IMR-90 (cell line): ENCODE measurements around the gene MKX. TPM values are rescaled to one million over a fixed set of nuclear protein-coding genes. Genes with fewer than 3 reads are reported as not detected.

Source experiments
- ATAC-seq: fragments of 200-7000 bp; cut with Tn5 transposase; 2 replicates; pipeline ENCODE4 v1.9.1; 2020; ENCODE audit warnings: low read depth, mild to moderate bottlenecking, moderate library complexity
- BruUV-seq: library from RNA; stranded (reverse); fragments of 400-500 nt; replicated peaks from 2 replicates; lab custom pipeline; 2021; lab: Mats Ljungman, UMichigan
- CTCF ChIA-PET: fragments of 300-600 bp; formaldehyde crosslinking; extraction: SDS; loops from one replicate; lab custom pipeline; 2021; ENCODE audit warnings: antibody characterized with exemption; lab: Yijun Ruan, JAX
- POLR2A ChIA-PET: fragments of 300-600 bp; sonication (Branson Sonifier 250); formaldehyde crosslinking; loops from one replicate; lab custom pipeline; 2022; ENCODE audit warnings: antibody characterized with exemption; ENCODE audit not compliant: unreplicated experiment; lab: Charles Lee
- DNase-seq: peaks from one replicate; pipeline ENCODE4 v3.0.0; 2013
- H2AFZ ChIP-seq: replicated peaks from 2 replicates; pipeline ENCODE3; 2013; ENCODE audit warnings: low read length, mild to moderate bottlenecking; ENCODE audit not compliant: poor library complexity
- H2AK5ac ChIP-seq: 2 replicates; pipeline ENCODE4 v1.6.1; 2013; ENCODE audit warnings: low read depth, low read length, inconsistent platforms
- H2AK9ac ChIP-seq: replicated peaks from 2 replicates; pipeline ENCODE3; 2013; ENCODE audit warnings: mild to moderate bottlenecking, low read depth, low read length, moderate library complexity; ENCODE audit not compliant: poor library complexity
- H2BK120ac ChIP-seq: 2 replicates; pipeline ENCODE4 v1.6.1; 2013; ENCODE audit warnings: low read depth, low read length, inconsistent platforms
- H2BK15ac ChIP-seq: 3 replicates; pipeline ENCODE4 v1.6.1; 2013; ENCODE audit warnings: low read depth, low read length, inconsistent platforms
- H2BK20ac ChIP-seq: 2 replicates; pipeline ENCODE4 v1.6.1; 2013; ENCODE audit warnings: low read depth, mild to moderate bottlenecking, inconsistent platforms, low read length, moderate library complexity
- H2BK5ac ChIP-seq: 2 replicates; pipeline ENCODE4 v1.6.1; 2013; ENCODE audit warnings: mild to moderate bottlenecking, low read depth, low read length, inconsistent platforms; ENCODE audit not compliant: poor library complexity, severe bottlenecking
- H3K14ac ChIP-seq: replicated peaks from 2 replicates; pipeline ENCODE4 v1.6.1; 2013; ENCODE audit warnings: low read depth, low read length, inconsistent platforms
- H3K18ac ChIP-seq: 2 replicates; pipeline ENCODE4 v1.6.1; 2013; ENCODE audit warnings: low read depth, low read length, control low read depth
- H3K23ac ChIP-seq: 2 replicates; pipeline ENCODE4 v1.6.1; 2013; ENCODE audit warnings: low read depth, low read length, inconsistent platforms
- H3K27ac ChIP-seq: 2 replicates; pipeline ENCODE4 v1.5.1; 2013; ENCODE audit warnings: mild to moderate bottlenecking, control low read depth, low read length; ENCODE audit not compliant: insufficient read depth
- H3K27me3 ChIP-seq: 2 replicates; pipeline ENCODE4 v1.6.1; 2013; ENCODE audit warnings: low read length; ENCODE audit not compliant: control insufficient read depth, insufficient read depth
- H3K36me3 ChIP-seq: 2 replicates; pipeline ENCODE4 v1.6.1; 2013; ENCODE audit warnings: low read length, mixed read lengths; ENCODE audit not compliant: control insufficient read depth, insufficient read depth
- H3K4ac ChIP-seq: 2 replicates; pipeline ENCODE4 v1.6.1; 2013; ENCODE audit warnings: low read depth, low read length, inconsistent platforms
- H3K4me1 ChIP-seq: 2 replicates; pipeline ENCODE4 v1.6.1; 2013; ENCODE audit warnings: low read length, mixed read lengths; ENCODE audit not compliant: control insufficient read depth, insufficient read depth
- H3K4me2 ChIP-seq: 2 replicates; pipeline ENCODE4 v1.6.1; 2013; ENCODE audit warnings: low read depth, mild to moderate bottlenecking, control low read depth, low read length, moderate library complexity
- H3K4me3 ChIP-seq: 2 replicates; pipeline ENCODE4 v1.5.1; 2013; ENCODE audit warnings: low read depth, mild to moderate bottlenecking, control low read depth, low read length, moderate library complexity; ENCODE audit not compliant: insufficient read depth
- H3K56ac ChIP-seq: 2 replicates; pipeline ENCODE4 v1.6.1; 2013; ENCODE audit warnings: low read length, inconsistent platforms; ENCODE audit not compliant: insufficient read depth; ENCODE audit errors: extremely low read depth
- H3K79me1 ChIP-seq, 2 experiments: 2 replicates each; pipeline ENCODE4 v1.6.1; 2013; ENCODE audit warnings: low read length in 2 of 2, inconsistent platforms in 1 of 2, low read depth in 1 of 2
- H3K9ac ChIP-seq: 2 replicates; pipeline ENCODE4 v1.6.1; 2013; ENCODE audit warnings: low read depth, low read length, control low read depth
- H3K9me1 ChIP-seq: 2 replicates; pipeline ENCODE4 v1.6.1; 2013; ENCODE audit warnings: low read length, inconsistent platforms; ENCODE audit not compliant: insufficient read depth
- H3K9me3 ChIP-seq: 2 replicates; pipeline ENCODE4 v1.6.1; 2013; ENCODE audit warnings: low read length; ENCODE audit not compliant: control insufficient read depth, insufficient read depth
- H4K20me1 ChIP-seq: 2 replicates; pipeline ENCODE4 v1.6.1; 2013; ENCODE audit warnings: low read length, inconsistent platforms; ENCODE audit not compliant: insufficient read depth
- H4K5ac ChIP-seq: 2 replicates; pipeline ENCODE4 v1.6.1; 2013; ENCODE audit warnings: mild to moderate bottlenecking, low read depth, low read length, control low read depth
- H4K8ac ChIP-seq, 2 experiments: 2 replicates each; pipeline ENCODE4 v1.6.1; 2013; ENCODE audit warnings: low read depth in 2 of 2, low read length in 2 of 2, control low read depth in 1 of 2, inconsistent platforms in 1 of 2
- H4K91ac ChIP-seq: 2 replicates; pipeline ENCODE4 v1.6.1; 2013; ENCODE audit warnings: low read depth, low read length, inconsistent platforms; ENCODE audit not compliant: insufficient read depth
- BHLHE40 ChIP-seq: fragments of 150-350 bp; IDR thresholded peaks from 2 replicates; pipeline ENCODE4 v1.6.1; 2016; ENCODE audit warnings: mild to moderate bottlenecking, low read depth, low read length
- CTCF ChIP-seq: conservative IDR thresholded peaks from 2 replicates; pipeline ENCODE4 v1.5.1; 2012; ENCODE audit warnings: mild to moderate bottlenecking, low read depth, low read length, improper control_type of control experiment
- FOS ChIP-seq: fragments of 150-350 bp; IDR thresholded peaks from 2 replicates; pipeline ENCODE4 v1.6.1; 2016; ENCODE audit warnings: low read depth, low read length
- MAFK ChIP-seq: IDR thresholded peaks from 2 replicates; pipeline ENCODE4 v1.6.1; 2012; ENCODE audit warnings: low read depth, low read length, improper control_type of control experiment
- MXI1 ChIP-seq: IDR thresholded peaks from 2 replicates; pipeline ENCODE4 v1.6.1; 2012; ENCODE audit warnings: low read depth, mild to moderate bottlenecking, low read length, moderate library complexity, borderline replicate concordance
- NFE2L2 ChIP-seq: fragments of 150-350 bp; IDR thresholded peaks from 2 replicates; pipeline ENCODE4 v1.6.1; 2016; ENCODE audit warnings: low read depth, mild to moderate bottlenecking, low read length
- POLR2A ChIP-seq: IDR thresholded peaks from 2 replicates; pipeline ENCODE4 v1.6.1; 2012; ENCODE audit warnings: mild to moderate bottlenecking, low read depth, low read length
- RAD21 ChIP-seq: IDR thresholded peaks from 2 replicates; pipeline ENCODE4 v1.6.1; 2012; ENCODE audit warnings: low read length, improper control_type of control experiment
- RCOR1 ChIP-seq: IDR thresholded peaks from 2 replicates; pipeline ENCODE4 v1.6.1; 2012; ENCODE audit warnings: mild to moderate bottlenecking, low read length, improper control_type of control experiment; ENCODE audit not compliant: insufficient replicate concordance
- RFX5 ChIP-seq: IDR thresholded peaks from 2 replicates; pipeline ENCODE4 v1.8.0; 2012; ENCODE audit warnings: low read depth, mild to moderate bottlenecking, low read length, moderate library complexity
- SMC3 ChIP-seq: fragments of 150-350 bp; IDR thresholded peaks from 2 replicates; pipeline ENCODE4 v1.6.1; 2016; ENCODE audit warnings: low read depth, mild to moderate bottlenecking, antibody characterized with exemption, low read length, moderate library complexity
- USF2 ChIP-seq: fragments of 150-350 bp; IDR thresholded peaks from 2 replicates; pipeline ENCODE4 v1.6.1; 2017; ENCODE audit warnings: mild to moderate bottlenecking, antibody characterized with exemption, low read length, low read depth
- WGBS, 2 experiments: methylation state at CpG; one replicate each; pipeline versions ENCODE4 v1.1.5 to v1.1.7; 2013; ENCODE audit warnings: missing lambda C conversion rate in 2 of 2; ENCODE audit not compliant: insufficient read length in 1 of 2; ENCODE audit errors: extremely low coverage in 2 of 2; 5-methylcytosine and 5-hydroxymethylcytosine counted together
- dilution Hi-C: fragments of 300-500 bp; cut with HindIII; formaldehyde crosslinking; loops from one replicate; pipeline ENCODE4 v1.14.3; 2018; ENCODE audit warnings: low sequenced_read_pairs; ENCODE audit not compliant: unreplicated experiment
- in situ Hi-C: fragments of 300-500 bp; cut with MboI; formaldehyde crosslinking; loops from 3 replicates; pipeline ENCODE4 v1.14.3; 2019; ENCODE audit warnings: low sequenced_read_pairs, inconsistent platforms, mixed read lengths
- intact Hi-C: fragments of 100-400 bp; cut with micrococcal nuclease; formaldehyde crosslinking; loops from 2 replicates; pipeline ENCODE4 v1.10.0; 2022
- polyA plus RNA-seq, 3 experiments: library from polyadenylated mRNA; depleted of rRNA; stranded (reverse); fragments of >200 nt; gene quantifications; 2 replicates each; pipeline ENCODE4 v1.2.3, GENCODE V29; 2012; ENCODE audit warnings: low replicate concordance in 1 of 3
- total RNA-seq: library from RNA; depleted of rRNA; stranded (reverse); fragments of >200 nt; gene quantifications from 2 replicates; pipeline ENCODE4 v1.2.3, GENCODE V29; 2012
- TF ChIP-seq, protein P1 (sequence below): fragments of 150-350 bp; IDR thresholded peaks from 2 replicates; pipeline ENCODE4 v1.6.1; 2016; ENCODE audit warnings: low read depth, mild to moderate bottlenecking, low read length, moderate library complexity, borderline replicate concordance

Gene MKX
- total and polyA plus RNA-seq, 2 of the 4 experiments (the other 2 are of a cell fraction): 0.10 to 0.36 TPM

DNA sequence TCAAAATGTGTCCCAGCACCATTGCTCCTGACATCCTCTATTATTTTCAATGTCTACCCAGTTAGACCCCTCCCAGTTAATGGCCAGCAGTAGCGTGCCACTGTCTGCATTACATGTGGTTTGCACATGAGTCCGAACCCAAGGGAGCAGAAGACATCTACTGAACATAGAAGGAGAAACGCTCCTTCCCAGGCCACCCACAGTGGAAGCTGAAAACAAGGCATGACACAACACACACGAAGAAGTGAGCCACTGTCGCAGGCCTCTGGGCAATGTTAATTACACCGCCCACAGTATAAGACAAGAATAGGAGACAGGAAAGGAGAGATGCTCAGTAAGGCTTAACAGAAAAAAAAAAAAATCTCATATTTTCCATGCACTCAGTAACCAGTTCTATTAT is 50.5 kb downstream of the MKX start:
- H3K4ac ChIP-seq: peak overlapping the region; percentile 40
- DNase-seq (no peak), ATAC-seq (no peak)
- H2BK120ac ChIP-seq: peak overlapping the region; percentile 53
- peak overlapping the region in 1 of 2 experiments; percentile 35; a peak in 2 of 4 replicates for H4K8ac ChIP-seq
- H3K9me1 ChIP-seq: peaks cover 9% of the 10 kb centered on the region; the same call in 1 of the 2 replicates
- peaks cover 3% of the 10 kb centered on the region; the same call in 1 of the 2 replicates for H3K4me1 ChIP-seq
- no CpG with 5 or more reads among the region's 6 CpGs for WGBS, 2 experiments
- peak overlapping the region; percentile 42; the same call in 1 of the 2 replicates for H3K18ac ChIP-seq
- no peaks in the 10 kb centered on the region for H3K36me3 ChIP-seq
- H3K14ac ChIP-seq: no peak overlapping the region
- H2AK9ac ChIP-seq: no peak overlapping the region
- ChIA-PET POLR2A (interaction anchor here (0.7 kb wide), 1 partner anchor 223 kb away, joined by 4 read pairs; no protein-coding TSS in a partner anchor), CTCF (interaction anchor here (0.5 to 1.0 kb wide), 3 partner anchors 25 to 1823 kb away, joined by 3 read pairs; no protein-coding TSS in a partner anchor)
- in situ Hi-C loops: no loop called here
- no peak overlapping the region for H3K56ac ChIP-seq
- no peak overlapping the region for H4K5ac ChIP-seq
- no peak for TF ChIP-seq RCOR1
- no peak for TF ChIP-seq MAFK
- no peak for TF ChIP-seq RFX5
- TF ChIP-seq RAD21: no peak
- TF ChIP-seq CTCF: no peak
- TF ChIP-seq POLR2A: no peak
- TF ChIP-seq FOS: no peak
- no peak for TF ChIP-seq MXI1
- TF ChIP-seq BHLHE40: no peak
- TF ChIP-seq NFE2L2: no peak
- TF ChIP-seq, protein P1, sequence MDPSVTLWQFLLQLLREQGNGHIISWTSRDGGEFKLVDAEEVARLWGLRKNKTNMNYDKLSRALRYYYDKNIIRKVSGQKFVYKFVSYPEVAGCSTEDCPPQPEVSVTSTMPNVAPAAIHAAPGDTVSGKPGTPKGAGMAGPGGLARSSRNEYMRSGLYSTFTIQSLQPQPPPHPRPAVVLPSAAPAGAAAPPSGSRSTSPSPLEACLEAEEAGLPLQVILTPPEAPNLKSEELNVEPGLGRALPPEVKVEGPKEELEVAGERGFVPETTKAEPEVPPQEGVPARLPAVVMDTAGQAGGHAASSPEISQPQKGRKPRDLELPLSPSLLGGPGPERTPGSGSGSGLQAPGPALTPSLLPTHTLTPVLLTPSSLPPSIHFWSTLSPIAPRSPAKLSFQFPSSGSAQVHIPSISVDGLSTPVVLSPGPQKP: no peak
- TF ChIP-seq USF2: no peak
- no peak for TF ChIP-seq SMC3
- peak overlapping the region; percentile 22; the same call in 1 of the 2 replicates for H2BK20ac ChIP-seq
- no peak overlapping the region for H4K91ac ChIP-seq
- no peak overlapping the region for H2BK5ac ChIP-seq
- no peak overlapping the region for H3K9ac ChIP-seq
- intact Hi-C loops: no loop called here
- BruUV-seq: no TSS peak
- H3K23ac ChIP-seq: 0 out of 2 replicates have a peak overlapping the region, but pooled peaks have one; percentile 15
- H3K27me3 ChIP-seq: no peaks in the 10 kb centered on the region
- no peaks in the 10 kb centered on the region for H3K9me3 ChIP-seq
- H4K20me1 ChIP-seq: no peaks in the 10 kb centered on the region
- H3K27ac ChIP-seq: no peak overlapping the region
- no peaks in the 10 kb centered on the region for H3K79me1 ChIP-seq
- H2AK5ac ChIP-seq: peak overlapping the region; percentile 66; the same call in 1 of the 2 replicates
- no peak overlapping the region for H3K4me3 ChIP-seq
- peak overlapping the region; percentile 34 for H2AFZ ChIP-seq
- dilution Hi-C loops: no loop called here
- H2BK15ac ChIP-seq: no peak overlapping the region
- H3K4me2 ChIP-seq: no peak overlapping the region
